Retinal pigment epithelial cell (primary cell): ENCODE results near the gene MEOX1.

Experiments used
- DNase-seq: peaks from one replicate; pipeline ENCODE4 v3.0.0-alpha.2; 2010; ENCODE audit warnings: low read depth
- H3K4me3 ChIP-seq: 2 replicates; pipeline ENCODE4 v1.5.1; 2011; ENCODE audit warnings: mild to moderate bottlenecking, low read length, control low read depth, moderate library complexity
- TF ChIP-seq, protein P1 (sequence below): conservative IDR thresholded peaks from 2 replicates; pipeline ENCODE4 v1.5.1; 2011; ENCODE audit warnings: low read depth, low read length, control low read depth, inconsistent platforms

MEOX1 gene

DNA sequence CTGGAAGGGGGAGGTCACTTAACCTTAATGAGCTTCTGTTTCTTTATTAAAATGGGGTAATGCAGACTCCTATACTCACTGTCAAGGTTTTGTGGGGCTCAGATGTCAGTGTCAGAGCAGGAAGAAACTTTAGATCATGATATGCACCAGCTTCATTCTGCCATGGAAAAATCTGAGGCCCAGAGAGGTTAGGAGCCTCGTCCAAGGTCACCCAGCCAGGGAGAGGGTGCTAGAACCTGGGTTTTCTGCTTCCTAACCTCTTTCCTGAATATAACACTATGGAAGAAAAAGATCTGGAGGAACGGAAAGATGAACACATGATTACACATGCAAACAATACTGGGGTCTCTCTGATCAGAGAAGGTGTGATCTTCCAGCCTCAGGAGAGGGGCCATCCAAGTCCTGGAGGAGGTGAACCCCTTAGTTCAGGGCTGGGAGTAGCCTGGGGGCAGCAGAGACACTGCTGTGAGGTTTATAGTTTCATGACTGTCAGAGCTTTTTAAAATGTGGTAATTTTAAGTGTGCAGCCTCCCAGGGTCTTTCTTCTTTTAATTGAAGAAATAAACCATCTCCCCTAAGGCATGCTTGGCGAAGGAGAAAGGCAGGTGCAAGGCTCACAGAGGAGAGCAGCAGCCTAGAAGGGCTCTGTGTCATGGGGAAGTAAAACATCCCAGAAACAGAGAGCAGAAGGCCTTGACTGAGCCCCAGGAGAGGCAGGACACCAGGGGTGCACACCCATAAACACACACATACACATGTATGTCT is 10.2 kb upstream of the MEOX1 start:
- no peak overlapping the region for H3K4me3 ChIP-seq
- DNase-seq: no peak
- TF ChIP-seq, protein P1, sequence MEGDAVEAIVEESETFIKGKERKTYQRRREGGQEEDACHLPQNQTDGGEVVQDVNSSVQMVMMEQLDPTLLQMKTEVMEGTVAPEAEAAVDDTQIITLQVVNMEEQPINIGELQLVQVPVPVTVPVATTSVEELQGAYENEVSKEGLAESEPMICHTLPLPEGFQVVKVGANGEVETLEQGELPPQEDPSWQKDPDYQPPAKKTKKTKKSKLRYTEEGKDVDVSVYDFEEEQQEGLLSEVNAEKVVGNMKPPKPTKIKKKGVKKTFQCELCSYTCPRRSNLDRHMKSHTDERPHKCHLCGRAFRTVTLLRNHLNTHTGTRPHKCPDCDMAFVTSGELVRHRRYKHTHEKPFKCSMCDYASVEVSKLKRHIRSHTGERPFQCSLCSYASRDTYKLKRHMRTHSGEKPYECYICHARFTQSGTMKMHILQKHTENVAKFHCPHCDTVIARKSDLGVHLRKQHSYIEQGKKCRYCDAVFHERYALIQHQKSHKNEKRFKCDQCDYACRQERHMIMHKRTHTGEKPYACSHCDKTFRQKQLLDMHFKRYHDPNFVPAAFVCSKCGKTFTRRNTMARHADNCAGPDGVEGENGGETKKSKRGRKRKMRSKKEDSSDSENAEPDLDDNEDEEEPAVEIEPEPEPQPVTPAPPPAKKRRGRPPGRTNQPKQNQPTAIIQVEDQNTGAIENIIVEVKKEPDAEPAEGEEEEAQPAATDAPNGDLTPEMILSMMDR: no peak

DNA sequence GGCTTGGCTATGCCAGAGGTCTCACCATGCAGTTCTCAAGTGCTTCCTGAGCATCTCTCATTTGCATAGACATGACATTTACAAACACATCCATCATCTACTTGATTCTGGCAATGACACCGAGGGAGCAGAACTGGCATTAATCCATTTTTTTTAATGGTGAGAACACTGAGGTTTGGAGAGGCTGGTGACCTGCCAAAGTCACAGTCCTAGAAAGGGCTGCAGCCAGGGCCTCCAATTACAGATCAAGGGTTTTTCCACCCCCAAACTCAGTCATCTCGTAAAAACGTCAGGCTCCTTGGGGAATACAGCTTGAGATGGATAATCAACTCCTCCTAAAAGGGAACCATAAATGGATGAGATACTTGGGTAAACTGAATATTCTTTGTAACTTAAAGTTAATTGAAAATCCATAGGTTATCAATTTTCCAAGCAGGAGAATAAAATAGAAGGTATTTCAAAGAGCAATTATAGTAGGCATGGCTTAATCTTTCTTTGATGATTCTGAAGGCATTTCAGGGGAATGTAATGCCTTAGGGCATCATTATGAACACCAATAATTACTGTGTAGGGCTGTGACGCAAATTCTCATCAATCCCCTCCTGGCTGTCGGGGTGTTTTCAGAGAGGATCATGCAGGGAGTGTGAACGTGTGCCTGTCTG is 9.4 kb upstream of the MEOX1 start:
- no peak for DNase-seq
- no peak overlapping the region for H3K4me3 ChIP-seq
- TF ChIP-seq, protein P1: no peak

- DNase-seq: no peak
- TF ChIP-seq, protein P1: no peak
- no peak overlapping the region for H3K4me3 ChIP-seq
These were observed 8.9 kb upstream of the MEOX1 start for GRCh38 chr17:43670645-43671030.

DNA sequence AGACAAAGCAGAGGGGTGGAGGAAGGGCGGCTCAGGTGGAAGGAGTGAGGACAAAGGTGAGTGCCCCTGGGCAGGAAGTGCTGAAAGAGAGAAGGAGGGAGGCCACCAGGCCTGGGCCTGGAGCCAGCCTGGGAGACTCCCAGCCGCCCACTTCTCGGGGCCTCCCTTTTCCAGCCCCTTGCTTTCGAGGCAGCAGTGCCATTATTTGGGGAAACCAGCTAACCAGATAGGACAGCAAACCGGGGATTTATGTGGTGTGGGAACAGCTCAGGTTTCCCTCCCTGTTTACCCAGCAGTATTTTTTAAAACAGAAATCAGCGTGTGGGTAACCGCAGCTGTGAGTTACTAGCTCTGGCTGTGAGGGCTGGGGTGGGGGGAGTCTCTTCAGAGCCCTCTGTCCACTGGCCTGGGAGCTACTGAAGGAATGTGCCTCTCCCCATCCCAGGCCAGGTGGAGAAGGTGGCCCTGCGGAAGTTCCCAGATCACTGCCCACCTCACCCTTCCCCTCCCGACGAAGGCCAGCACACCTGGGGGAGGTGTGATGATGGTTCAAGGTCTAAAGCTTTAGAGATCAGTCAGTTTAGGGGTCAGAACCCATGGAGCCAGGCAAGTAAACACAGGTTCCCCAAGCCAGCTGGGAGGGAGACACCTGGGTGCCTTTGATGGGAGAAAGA is 8.4 kb upstream of the MEOX1 start:
- DNase-seq: no peak
- H3K4me3 ChIP-seq: no peak overlapping the region
- TF ChIP-seq, protein P1: no peak

GRCh38 chr17:43667947-43668348 is 6.2 kb upstream of the MEOX1 start:
- TF ChIP-seq, protein P1: no peak
- no peak overlapping the region for H3K4me3 ChIP-seq
- DNase-seq: no peak

DNA sequence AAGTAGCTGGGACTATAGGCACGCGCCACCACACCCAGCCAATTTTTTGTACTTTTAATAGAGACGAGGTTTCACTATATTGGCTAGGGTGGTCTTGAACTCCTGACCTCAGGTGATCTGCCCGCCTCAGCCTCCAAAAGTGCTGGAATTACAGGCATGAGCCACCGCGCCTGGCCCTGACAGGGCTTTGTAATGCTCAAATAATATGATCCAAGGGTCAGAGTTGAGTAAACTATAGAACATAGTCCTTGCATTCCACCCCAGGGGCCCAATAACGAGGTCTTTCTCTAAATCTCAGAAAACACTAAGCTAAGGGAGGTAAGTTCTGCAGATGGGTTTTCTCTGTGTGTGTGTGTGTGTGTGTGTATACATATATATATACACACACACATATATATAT is 5.8 kb upstream of the MEOX1 start:
- TF ChIP-seq, protein P1: no peak
- H3K4me3 ChIP-seq: no peak overlapping the region
- no peak for DNase-seq
